Heart left ventricle (tissue), 16 donors: ENCODE results near the gene IFITM5. TPM values are rescaled to one million over a fixed set of nuclear protein-coding genes. Genes with fewer than 3 reads are reported as not detected.
A peak's percentile ranks its signal among the peaks of the same experiment; 100 is the strongest.

ENCODE experiments used
- ATAC-seq, 4 donors: fragments of 200-7000 bp; cut with Tn5 transposase; one replicate each; pipeline ENCODE4 v1.9.1; 2020 to 2022; ENCODE audit warnings: moderate library complexity in 4 of 4, mild to moderate bottlenecking in 3 of 4, moderate number of reproducible peaks in 1 of 4
- DNase-seq, 5 donors: peaks; one replicate each; pipeline ENCODE4 v3.0.0-alpha.2; 2020
- H3K27ac ChIP-seq, 12 donors: fragments of 200-600 bp; sonication (generic) in 4 of 12; one replicate each; pipeline versions ENCODE4 v1.5.0 to v1.8.0; 2016 to 2022; ENCODE audit warnings: mild to moderate bottlenecking in 2 of 12
- H3K27me3 ChIP-seq, 9 donors: fragments of 200-600 bp; sonication (generic) in 2 of 9; one replicate each; pipeline versions ENCODE4 v1.5.1 to v1.8.0; 2016 to 2022; ENCODE audit warnings: mild to moderate bottlenecking in 3 of 9
- H3K36me3 ChIP-seq, 9 donors: fragments of 200-600 bp; sonication (generic) in 2 of 9; one replicate each; pipeline versions ENCODE4 v1.5.0 to v1.8.0; 2018 to 2022; ENCODE audit warnings: mild to moderate bottlenecking in 2 of 9
- H3K4me1 ChIP-seq, 12 donors: fragments of 200-600 bp; sonication (generic) in 4 of 12; one replicate each; pipeline versions ENCODE4 v1.5.0 to v1.8.0; 2016 to 2022; ENCODE audit warnings: mild to moderate bottlenecking in 3 of 12
- H3K4me3 ChIP-seq, 12 donors: fragments of 200-600 bp; sonication (generic) in 4 of 12; one replicate each; pipeline versions ENCODE4 v1.5.0 to v1.8.0; 2017 to 2022; ENCODE audit warnings: mild to moderate bottlenecking in 9 of 12, moderate library complexity in 4 of 12
- H3K9me3 ChIP-seq, 12 donors: fragments of 200-600 bp; sonication (generic) in 4 of 12; one replicate each; pipeline versions ENCODE4 v1.5.0 to v1.8.0; 2016 to 2022; ENCODE audit warnings: mild to moderate bottlenecking in 1 of 12
- CTCF ChIP-seq, 12 donors: fragments of 200-600 bp; sonication (generic) in 4 of 12; IDR thresholded peaks; one replicate each; pipeline versions ENCODE4 v1.5.0 to v1.8.0; 2018 to 2022; ENCODE audit warnings: antibody characterized with exemption in 12 of 12, mild to moderate bottlenecking in 5 of 12
- POLR2A ChIP-seq, 2 donors: fragments of 450-650 bp; IDR thresholded peaks; one replicate each; pipeline ENCODE4 v1.6.1; 2017; ENCODE audit warnings: antibody characterized with exemption in 2 of 2, mild to moderate bottlenecking in 2 of 2, moderate library complexity in 2 of 2
- WGBS, 4 donors: extraction: QIAGEN DNeasy Blood & Tissue Kit in 2 of 4; methylation state at CpG; one replicate each; pipeline versions ENCODE4 v1.1.5 to v1.1.7; 2013 to 2018; 5-methylcytosine and 5-hydroxymethylcytosine counted together
- intact Hi-C, 10 donors: fragments of 100-400 bp; cut with DNase I; formaldehyde crosslinking; loops; one replicate each; pipeline versions ENCODE4 v1.11.1 to v1.14.2; 2022
- polyA plus RNA-seq, 2 donors: library from polyadenylated mRNA; stranded (reverse); fragments of 200-250 nt; gene quantifications; one replicate each; pipeline ENCODE4 v1.2.3, GENCODE V29; 2013
- total RNA-seq, 9 donors: library from RNA; depleted of rRNA in 2 of 9; stranded (reverse); fragments of >200 nt in 2 of 9; fragmentation: NEBNext Ultra II Directional in 3 of 9; extraction: Animal tissue kit (Norgen Biotek cat#: 25700) in 3 of 9; gene quantifications; one replicate each; pipeline versions ENCODE4 v1.1.0 to v1.2.4, GENCODE V29; 2016 to 2023
- donor health status: ischemic (EF 13 %, LVEDD 7.1; RV severe dilation, severe dysfunction).
- donor health status: healthy with polysubstance abuse.
- donor health status: DM: no; HTN: yes; CAD: no.
- donor health status: DM: no; HTN: no; CAD: no.
- donor health status: ischemic (EF 25% LVEDD 6.9; RV normal size, moderate dysfunction).
- donor health status: ischemic (EF 25% LVEDD 5.7; RV mildly dilated, moderate dysfunction).
- donor health status: healthy.
- donor health status: DM: yes; HTN: yes; CAD: no.
- donor health status: ischemic (EF 35%, LVEDD 5.7; RV mildly dilated, moderate dysfunction).
- donor health status: nonischemic (EF 11% LVEDD 7.7; RV severe dilation, severe dysfunction).
- donor health status: DM: yes; HTN: yes; CAD: no.
- donor health status: PGD.
- donor health status: ischemic (EF 29% LVEDD 5.4; RV normal size, mild dysfunction).
- donor health status: nonischemic (EF 23%, LVEDD 6.1; RV moderate dilation, normal function).

The IFITM5 gene
- total and polyA plus RNA-seq, 11 donors = not detected

DNA sequence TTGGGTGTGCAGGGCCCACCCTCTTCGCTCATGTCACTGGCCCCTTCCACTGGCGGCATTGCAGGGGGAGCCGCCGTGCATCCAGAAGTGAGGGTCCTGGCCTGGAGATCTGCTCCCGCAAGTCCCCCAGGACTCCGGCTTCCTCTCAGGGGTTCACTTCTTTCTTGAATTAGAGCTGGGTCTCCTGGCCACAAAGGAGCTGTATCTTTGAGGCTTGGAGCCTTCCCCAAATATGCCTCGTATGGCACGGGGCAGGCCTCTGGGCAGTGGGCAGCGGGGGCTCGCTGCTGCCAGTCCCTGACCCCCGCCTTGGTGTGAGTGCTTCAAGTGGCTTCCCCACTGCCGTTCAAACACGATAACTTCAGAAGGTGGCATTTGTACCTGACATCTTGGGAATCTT is 28.7 kb upstream of the IFITM5 start:
- intact Hi-C loops = no loop called here
- Histone ChIP-seq H3K4me3 (no peak overlapping the region), H3K36me3 (no peaks in the 10 kb centered on the region), H3K4me1 (peaks cover 3 to 75% (median 34%) of the 10 kb centered on the region in 12 donors), H3K27ac (peak overlapping the region; percentile 15 to 98 (median 94)), H3K27me3 (no peaks in the 10 kb centered on the region), H3K9me3 (no peaks in the 10 kb centered on the region)
- ATAC-seq = no peak
- TF ChIP-seq POLR2A (IDR thresholded peaks at IDR 0.05) (no peak), CTCF (IDR thresholded peaks at IDR 0.05) (no peak)
- DNase-seq = peak in 1 of 5 donors; percentile 33
- WGBS, 4 donors = 95 to 98% (median 96%) methylated on average over 13 of the region's 13 CpGs

DNA sequence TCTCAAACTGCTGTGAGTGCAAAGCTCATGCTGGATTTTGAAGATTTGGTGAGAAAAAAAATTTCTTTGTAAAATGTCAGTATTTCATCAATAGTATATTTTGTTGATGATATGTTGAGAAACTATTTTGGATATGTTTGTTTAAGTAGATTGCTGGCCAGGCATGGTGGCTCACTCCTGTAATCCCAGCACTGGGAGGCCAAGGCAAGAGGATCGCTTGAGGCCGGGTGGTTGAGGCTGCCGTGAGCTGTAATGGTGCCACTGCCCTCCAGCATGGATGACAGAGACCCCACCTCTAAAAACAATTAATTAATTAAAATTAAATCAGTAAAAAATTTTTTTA is 28.2 kb upstream of the IFITM5 start:
- WGBS, 4 donors = 94 to 99% (median 97%) methylated on average over 3 of the region's 3 CpGs
- no peak for DNase-seq
- H3K4me1 ChIP-seq = peaks cover 3 to 76% (median 34%) of the 10 kb centered on the region in 12 donors
- peak overlapping the region in 6 of 12 donors; percentile 4 to 31 (median 28) for H3K4me3 ChIP-seq
- ATAC-seq = no peak
- H3K27ac ChIP-seq = peak overlapping the region; percentile 89 to 99 (median 94)
- H3K36me3 ChIP-seq = no peaks in the 10 kb centered on the region
- intact Hi-C loops = loop anchor here in 2 of 10 donors (2.0 kb wide), 2 partner anchors 25 to 27 kb away; no protein-coding TSS in a partner anchor
- TF ChIP-seq POLR2A (IDR thresholded peaks at IDR 0.05) = no peak
- no peak for TF ChIP-seq CTCF (IDR thresholded peaks at IDR 0.05)
- no peaks in the 10 kb centered on the region for H3K27me3 ChIP-seq
- no peaks in the 10 kb centered on the region for H3K9me3 ChIP-seq

DNA sequence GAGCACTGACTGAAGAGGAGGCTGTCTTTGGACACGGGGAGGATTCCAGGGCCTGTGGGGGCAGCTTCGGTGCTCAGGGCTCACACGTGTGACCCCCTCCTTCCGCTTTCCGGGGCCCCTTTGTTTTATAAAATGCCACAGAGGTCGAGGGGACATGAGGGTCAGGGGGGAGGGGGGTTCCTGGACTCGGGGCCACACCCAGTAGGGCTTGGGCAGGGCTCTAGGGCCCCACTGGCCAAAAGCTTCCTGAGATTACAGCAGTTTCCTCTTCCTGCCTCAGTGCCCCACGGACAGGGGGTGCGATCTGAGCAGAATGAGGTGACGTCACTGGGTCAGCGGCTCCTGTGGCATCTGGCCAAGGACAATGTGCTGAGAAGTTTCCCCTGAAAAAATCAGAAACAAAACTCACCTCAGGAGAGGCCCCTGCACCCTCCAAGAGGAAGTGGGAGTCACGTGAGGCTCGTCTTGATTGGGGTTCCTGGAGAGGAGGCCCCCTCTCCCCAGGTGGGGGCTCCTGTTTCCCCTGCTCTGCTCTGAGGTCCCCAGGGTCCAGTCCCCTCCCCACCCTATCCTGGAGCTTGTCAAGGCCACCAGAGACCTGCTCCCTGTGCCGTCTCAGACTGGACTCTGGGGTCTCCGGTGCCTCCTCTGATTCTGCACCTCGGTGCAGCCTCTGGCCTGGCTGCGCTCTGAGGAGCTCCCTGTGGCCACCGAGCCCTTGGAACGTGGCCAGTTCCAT is 27.7 kb upstream of the IFITM5 start:
- intact Hi-C loops = loop anchor here in 2 of 10 donors (2.0 kb wide), 2 partner anchors 26 to 28 kb away; no protein-coding TSS in a partner anchor
- Histone ChIP-seq H3K4me3 (peak overlapping the region in 9 of 12 donors; percentile 4 to 31 (median 27)), H3K27ac (peak overlapping the region; percentile 89 to 99 (median 94)), H3K27me3 (no peaks in the 10 kb centered on the region), H3K4me1 (peaks cover 3 to 76% (median 34%) of the 10 kb centered on the region in 12 donors), H3K36me3 (no peaks in the 10 kb centered on the region), H3K9me3 (no peaks in the 10 kb centered on the region)
- ATAC-seq = peak; percentile 84 to 95 (median 90)
- WGBS, 4 donors = 22 to 36% (median 29%) methylated on average over 7 to 19 of the region's 19 CpGs
- peak; percentile 89 to 92 (median 90) for DNase-seq
- peak in 1 of 12 donors; percentile 4 for TF ChIP-seq CTCF (IDR thresholded peaks at IDR 0.05)
- peak in 1 of 2 donors; percentile 33 for TF ChIP-seq POLR2A (IDR thresholded peaks at IDR 0.05)

- DNase-seq = no peak
- Histone ChIP-seq H3K4me3 (peak overlapping the region in 6 of 12 donors; percentile 5 to 30 (median 24)), H3K27ac (peak overlapping the region; percentile 89 to 99 (median 94)), H3K36me3 (no peaks in the 10 kb centered on the region), H3K4me1 (peaks cover 3 to 76% (median 34%) of the 10 kb centered on the region in 12 donors), H3K27me3 (no peaks in the 10 kb centered on the region), H3K9me3 (no peaks in the 10 kb centered on the region)
- ATAC-seq = no peak
- intact Hi-C loops = loop anchor here in 2 of 10 donors (2.0 kb wide), 2 partner anchors 26 to 28 kb away; no protein-coding TSS in a partner anchor
- 56 to 72% (median 62%) methylated on average over 3 to 6 of the region's 6 CpGs for WGBS, 4 donors
- no peak for TF ChIP-seq POLR2A (IDR thresholded peaks at IDR 0.05)
Measured at GRCh38 chr11:326592-326841, 27.2 kb upstream of the IFITM5 start.
